BE2C (cell line): Measurements from ENCODE around the gene MAML2.

Source experiments
- DNase-seq: peaks from one replicate; pipeline ENCODE4 v3.0.0-alpha.2; 2020
- H3K27me3 ChIP-seq: fragments of 250-450 bp; sonication (Bioruptor Pico); 2 replicates; pipeline ENCODE4 v1.5.1; 2020; ENCODE audit warnings: mild to moderate bottlenecking
- H3K36me3 ChIP-seq: fragments of 250-450 bp; sonication (Bioruptor Pico); 2 replicates; pipeline ENCODE4 v1.5.1; 2020; ENCODE audit warnings: mild to moderate bottlenecking
- H3K4me1 ChIP-seq: fragments of 250-450 bp; sonication (Bioruptor Pico); 2 replicates; pipeline ENCODE4 v1.5.1; 2020
- H3K4me3 ChIP-seq: 2 replicates; pipeline ENCODE4 v1.5.1; 2011; ENCODE audit warnings: low read depth, low read length
- H3K9me3 ChIP-seq: fragments of 250-450 bp; sonication (Bioruptor Pico); 2 replicates; pipeline ENCODE4 v1.5.1; 2020
- CTCF ChIP-seq: IDR thresholded peaks from 2 replicates; pipeline ENCODE4 v1.5.1; 2012; ENCODE audit warnings: mild to moderate bottlenecking, low read depth, low read length

Gene MAML2

GRCh38 chr11:96014217-96014616 is 328.8 kb downstream of the MAML2 start:
- H3K4me3 ChIP-seq = no peak overlapping the region
- H3K9me3 ChIP-seq = no peaks in the 10 kb centered on the region
- peaks cover 20% of the 10 kb centered on the region for H3K4me1 ChIP-seq
- no peaks in the 10 kb centered on the region for H3K36me3 ChIP-seq
- no peak for TF ChIP-seq CTCF
- DNase-seq = no peak
- no peaks in the 10 kb centered on the region for H3K27me3 ChIP-seq

GRCh38 chr11:96013461-96014213 is 329.4 kb downstream of the MAML2 start:
- Histone ChIP-seq H3K36me3 (no peaks in the 10 kb centered on the region), H3K4me1 (peaks cover 20% of the 10 kb centered on the region), H3K4me3 (no peak overlapping the region), H3K27me3 (no peaks in the 10 kb centered on the region), H3K9me3 (no peaks in the 10 kb centered on the region)
- TF ChIP-seq CTCF = no peak
- peak; percentile 50 for DNase-seq

- no peak overlapping the region; the same call in 1 of the 2 replicates for H3K4me3 ChIP-seq
- H3K9me3 ChIP-seq = no peaks in the 10 kb centered on the region
- peaks cover 20% of the 10 kb centered on the region for H3K4me1 ChIP-seq
- H3K36me3 ChIP-seq = no peaks in the 10 kb centered on the region
- TF ChIP-seq CTCF = peak; percentile 94
- DNase-seq = peak; percentile 61
- H3K27me3 ChIP-seq = no peaks in the 10 kb centered on the region
These were observed 330.7 kb downstream of the MAML2 start for GRCh38 chr11:96012086-96012824.

GRCh38 chr11:96010683-96011082 is 332.3 kb downstream of the MAML2 start:
- Histone ChIP-seq H3K4me1 (peaks cover 18% of the 10 kb centered on the region), H3K4me3 (no peak overlapping the region), H3K9me3 (no peaks in the 10 kb centered on the region), H3K27me3 (no peaks in the 10 kb centered on the region), H3K36me3 (no peaks in the 10 kb centered on the region)
- DNase-seq = no peak
- no peak for TF ChIP-seq CTCF

GRCh38 chr11:96008161-96008720 is 334.8 kb downstream of the MAML2 start:
- no peaks in the 10 kb centered on the region for H3K9me3 ChIP-seq
- H3K27me3 ChIP-seq = no peaks in the 10 kb centered on the region
- no peak overlapping the region for H3K4me3 ChIP-seq
- no peak for TF ChIP-seq CTCF
- DNase-seq = no peak
- no peaks in the 10 kb centered on the region for H3K36me3 ChIP-seq
- H3K4me1 ChIP-seq = peaks cover 8% of the 10 kb centered on the region
